ENCODE measurements around the gene NXPH3. TPM values are rescaled to one million over a fixed set of nuclear protein-coding genes. Genes with fewer than 3 reads are reported as not detected.
A peak's percentile ranks its signal among the peaks of the same experiment; 100 is the strongest.
"Not testable (repeated sequence)": the region's sequence is repeated elsewhere in the genome, so short reads cannot be mapped to it uniquely, and the experiment has no call there.

The NXPH3 gene
- polyA plus RNA-seq, 3 donors from 2014 or later = not detected

DNA sequence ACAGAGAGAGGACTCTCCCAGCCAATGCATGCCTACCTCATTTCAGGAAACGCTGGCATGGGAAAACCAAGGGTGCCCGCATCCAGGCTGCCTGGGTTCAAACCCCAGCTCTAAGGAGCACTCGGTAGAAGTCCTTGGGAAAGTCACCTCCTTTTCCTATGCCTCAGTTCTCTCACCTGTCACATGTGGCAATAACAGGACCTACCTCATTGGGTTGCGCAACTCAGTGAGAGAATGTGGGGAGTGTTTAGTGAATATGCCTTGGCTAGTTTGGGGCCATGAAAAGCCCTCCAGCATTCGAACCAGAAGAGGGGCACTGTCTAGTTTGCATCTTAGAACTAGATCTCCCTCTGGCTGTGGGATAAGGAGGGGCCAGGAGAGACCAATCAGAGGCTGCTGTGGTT, 9.0 kb upstream of the NXPH3 start:
- no peak overlapping the region for H3K27ac Mint-ChIP-seq
- peaks cover 24 to 28% of the 10 kb centered on the region in 2 donors for H3K4me1 Mint-ChIP-seq
- no peaks in the 10 kb centered on the region for H3K36me3 Mint-ChIP-seq
- H3K4me3 Mint-ChIP-seq = no peak overlapping the region
- DNase-seq = no peak
- peaks cover 4 to 10% (median 7%) of the 10 kb centered on the region in 3 donors for H3K27me3 Mint-ChIP-seq (ENCODE audit: low read depth in 3 of 3)
- H3K9me3 Mint-ChIP-seq = no peaks in the 10 kb centered on the region

DNA sequence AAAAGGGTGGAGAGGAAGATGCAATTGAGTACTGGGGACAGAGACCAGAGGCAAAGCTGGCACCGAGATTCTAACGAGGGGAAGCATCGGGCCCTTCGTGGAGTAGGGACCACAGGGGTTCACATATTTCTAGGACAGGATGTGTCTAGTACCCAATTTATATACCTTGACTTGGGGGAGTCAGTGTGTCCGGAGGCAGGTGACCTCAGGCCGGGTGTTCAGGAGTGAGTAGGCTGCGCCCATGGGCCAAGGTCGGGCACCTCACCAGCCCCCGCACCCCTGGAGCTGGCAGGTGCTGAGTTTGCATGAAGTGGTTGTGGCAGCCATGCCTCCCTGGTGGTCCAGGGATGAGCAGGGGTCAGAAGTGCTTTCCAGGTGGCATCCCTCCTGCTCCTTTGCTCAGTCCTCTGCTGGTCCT, 8.6 kb upstream of the NXPH3 start:
- H3K4me3 Mint-ChIP-seq = no peak overlapping the region

DNA sequence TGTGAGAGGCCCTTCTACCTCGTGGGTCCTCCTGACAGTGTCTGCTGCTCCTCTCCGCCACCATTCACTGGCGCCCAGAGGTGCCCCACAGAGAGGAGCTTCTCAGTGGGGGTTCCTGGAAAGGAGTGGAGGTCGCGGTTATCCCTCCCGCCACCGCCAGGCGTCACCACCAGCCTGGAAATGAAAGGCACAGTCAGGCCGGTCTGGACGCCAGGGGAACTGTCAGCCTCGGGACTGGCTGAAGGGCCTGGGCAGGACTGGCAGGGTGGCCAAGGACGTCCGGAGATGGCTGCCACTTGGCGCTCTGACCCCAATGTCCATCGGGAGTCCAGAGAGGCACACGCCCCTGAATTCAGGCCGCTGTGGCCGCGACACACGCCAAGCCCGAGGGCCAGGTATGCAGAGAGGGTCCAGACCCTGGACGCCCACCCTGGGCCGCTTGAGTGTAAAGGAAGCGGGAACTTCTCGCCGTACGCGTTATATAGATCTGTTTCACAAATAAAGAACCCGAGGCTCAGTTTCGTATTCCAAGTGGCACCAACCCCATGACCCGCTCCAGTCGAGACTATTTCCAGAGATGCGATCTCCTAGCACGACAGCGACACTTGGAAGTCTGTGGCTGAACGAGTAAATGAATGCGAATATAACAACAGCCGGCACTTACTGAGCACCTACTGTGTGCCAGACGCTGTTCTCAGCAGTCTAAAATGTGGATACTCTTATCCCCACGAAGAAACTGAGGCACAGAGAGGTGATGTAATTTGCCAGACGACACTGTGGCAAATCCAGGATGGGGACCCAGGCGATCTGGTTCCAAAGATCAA, 7.6 kb upstream of the NXPH3 start:
- Mint-ChIP-seq H3K27me3 (ENCODE audit: low read depth in 3 of 3) (peaks cover 6 to 10% (median 9%) of the 10 kb centered on the region in 3 donors), H3K4me3 (peak overlapping the region; percentile 21 to 57 (median 45)), H3K4me1 (peaks cover 26 to 28% of the 10 kb centered on the region in 2 donors), H3K36me3 (no peaks in the 10 kb centered on the region), H3K9me3 (no peaks in the 10 kb centered on the region), H3K27ac (no peak overlapping the region)
- DNase-seq = peak; percentile 78 to 82 (median 80)

More for the DNA sequence above, 8.6 kb upstream of the NXPH3 start:
- Mint-ChIP-seq H3K27me3 (ENCODE audit: low read depth in 3 of 3) (peaks cover 4 to 10% (median 10%) of the 10 kb centered on the region in 3 donors), H3K27ac (no peak overlapping the region), H3K9me3 (no peaks in the 10 kb centered on the region), H3K4me1 (peaks cover 26 to 28% of the 10 kb centered on the region in 2 donors), H3K36me3 (no peaks in the 10 kb centered on the region)
- DNase-seq = no peak

DNA sequence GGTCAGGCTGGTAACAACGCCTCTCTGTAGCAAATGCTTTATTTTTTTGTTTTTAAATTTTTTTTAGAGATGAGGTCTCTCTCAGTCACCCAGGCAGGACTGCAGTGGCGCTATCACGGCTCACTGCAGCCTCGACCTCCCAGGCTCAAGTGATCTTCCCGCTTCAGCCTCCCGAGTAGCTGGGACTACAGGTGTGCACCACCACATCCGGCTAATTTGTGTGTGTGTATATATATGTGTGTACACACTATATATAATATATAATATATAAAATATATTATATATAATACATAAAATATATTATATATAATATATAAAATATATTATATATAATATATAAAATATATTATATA, 7.0 kb upstream of the NXPH3 start:
- not testable (repeated sequence) for H3K27ac Mint-ChIP-seq, H3K9me3 Mint-ChIP-seq, H3K36me3 Mint-ChIP-seq, DNase-seq, H3K4me3 Mint-ChIP-seq
- peaks cover 6 to 16% (median 9%) of the 10 kb centered on the region in 3 donors for H3K27me3 Mint-ChIP-seq (ENCODE audit: low read depth in 3 of 3)
- H3K4me1 Mint-ChIP-seq = peaks cover 26 to 28% of the 10 kb centered on the region in 2 donors

DNA sequence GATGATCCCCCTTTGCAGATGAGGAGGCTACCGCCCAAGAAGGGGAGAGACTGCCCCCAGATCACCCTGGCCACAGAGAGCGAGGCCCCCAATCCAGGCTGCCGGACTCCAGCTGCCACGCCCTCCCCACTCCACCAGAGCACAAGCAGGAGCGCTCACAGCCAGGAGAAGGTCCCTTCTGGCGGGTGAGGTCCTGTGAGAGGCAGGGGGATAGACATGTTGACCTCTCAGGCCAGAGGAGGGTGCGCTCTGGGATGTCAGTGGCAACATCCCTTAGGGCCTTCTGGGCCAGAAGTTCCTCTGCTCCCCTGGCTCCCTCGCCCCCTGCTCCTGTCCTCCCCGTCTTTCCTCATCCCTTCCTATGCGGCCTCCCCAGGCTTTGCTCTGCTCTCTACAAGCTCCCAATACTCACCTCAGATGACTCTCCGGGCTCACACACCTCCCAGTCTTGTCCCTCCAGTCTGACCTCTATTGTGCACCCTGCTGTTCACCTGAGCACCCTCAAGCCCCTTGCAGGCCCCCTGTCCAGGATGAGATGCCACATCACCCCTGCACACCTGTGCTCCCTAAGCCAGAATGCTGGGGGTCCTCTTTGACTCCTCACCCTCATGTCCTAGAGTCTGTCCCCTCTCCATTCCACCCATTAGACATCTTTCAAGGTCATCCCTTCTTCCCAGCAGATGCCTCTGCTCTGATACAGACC, 5.0 kb upstream of the NXPH3 start:
- Mint-ChIP-seq H3K9me3 (no peaks in the 10 kb centered on the region), H3K27ac (peak overlapping the region in 2 of 6 donors; percentile 1 to 2), H3K4me3 (peak overlapping the region; percentile 6 to 93 (median 71)), H3K4me1 (peaks cover 26 to 30% of the 10 kb centered on the region in 2 donors), H3K27me3 (ENCODE audit: low read depth in 3 of 3) (peaks cover 11 to 23% (median 15%) of the 10 kb centered on the region in 3 donors), H3K36me3 (no peaks in the 10 kb centered on the region)
- no peak for DNase-seq

DNA sequence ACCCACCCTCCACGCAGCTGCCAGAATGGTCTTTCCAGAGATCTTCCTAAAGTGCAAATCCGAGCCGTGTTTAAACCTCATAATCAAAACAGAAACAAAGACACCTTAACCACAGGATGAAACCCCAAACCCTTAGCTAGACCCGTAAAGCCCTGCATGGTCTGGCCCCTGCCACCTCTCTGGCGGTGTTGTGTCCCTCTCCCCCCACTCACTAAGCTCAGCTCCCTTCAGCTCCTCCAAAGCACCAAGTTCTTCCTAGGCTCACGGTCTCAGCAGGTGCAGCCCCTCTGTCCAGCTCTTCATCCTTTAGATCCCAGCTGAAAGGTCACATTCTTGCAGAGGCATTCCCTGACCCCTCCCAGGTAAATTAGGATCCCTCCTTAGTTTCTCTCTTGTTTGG, 4.4 kb upstream of the NXPH3 start:
- Mint-ChIP-seq H3K4me1 (peaks cover 26 to 30% of the 10 kb centered on the region in 2 donors), H3K9me3 (no peaks in the 10 kb centered on the region), H3K27ac (peak overlapping the region in 2 of 6 donors; percentile 1 to 2), H3K27me3 (ENCODE audit: low read depth in 3 of 3) (peaks cover 11 to 18% (median 15%) of the 10 kb centered on the region in 3 donors), H3K36me3 (no peaks in the 10 kb centered on the region), H3K4me3 (peak overlapping the region in 4 of 5 donors; percentile 6 to 89 (median 70))
- DNase-seq = peak in 1 of 3 donors; percentile 19

DNA sequence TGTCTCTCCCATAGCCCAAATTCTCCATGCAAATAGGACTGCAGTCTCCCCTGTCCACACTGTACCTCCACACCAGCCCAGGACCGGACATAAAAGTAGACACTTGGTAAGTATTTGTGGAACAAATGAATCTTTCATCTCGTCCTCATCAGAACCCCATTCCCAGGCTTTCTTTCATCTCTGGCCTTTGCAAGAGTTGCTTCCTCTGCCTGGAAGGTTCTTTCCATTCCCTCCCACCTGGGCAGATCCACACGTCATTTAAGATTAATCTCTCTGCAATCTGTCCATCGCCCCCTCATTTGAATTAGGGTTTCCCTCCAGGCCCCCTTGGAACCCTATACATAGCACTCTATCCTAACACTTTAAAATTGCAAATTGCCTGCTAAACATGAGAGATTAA, 3.9 kb upstream of the NXPH3 start:
- Mint-ChIP-seq H3K36me3 (no peaks in the 10 kb centered on the region), H3K27me3 (ENCODE audit: low read depth in 3 of 3) (peaks cover 11 to 17% (median 15%) of the 10 kb centered on the region in 3 donors), H3K4me3 (peak overlapping the region in 1 of 5 donors; percentile 22)

DNA sequence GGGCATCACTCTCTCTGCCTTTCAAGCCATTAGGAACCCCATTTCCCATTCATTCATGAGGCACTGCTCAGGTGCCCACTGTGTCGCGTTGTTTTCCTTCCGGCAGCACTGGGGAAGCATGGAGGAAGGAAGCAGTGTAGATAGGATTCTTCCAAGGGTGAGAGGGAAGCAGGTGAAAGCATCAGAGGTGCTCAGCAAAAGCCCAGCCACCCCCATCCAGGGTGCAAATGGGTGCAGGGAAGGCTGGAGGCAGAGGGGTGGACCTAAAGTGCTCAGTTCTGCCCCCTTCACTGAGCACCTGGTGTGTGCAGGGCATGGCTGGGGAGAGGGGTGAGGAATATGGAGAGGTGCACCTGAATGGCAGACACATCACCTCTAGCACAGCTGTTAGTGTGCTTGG, 3.4 kb upstream of the NXPH3 start:
- no peak for DNase-seq
- Mint-ChIP-seq H3K4me1 (peaks cover 26 to 33% of the 10 kb centered on the region in 2 donors), H3K4me3 (peak overlapping the region in 1 of 5 donors; percentile 22), H3K36me3 (no peaks in the 10 kb centered on the region), H3K9me3 (no peaks in the 10 kb centered on the region), H3K27ac (no peak overlapping the region), H3K27me3 (ENCODE audit: low read depth in 3 of 3) (peaks cover 14 to 17% (median 15%) of the 10 kb centered on the region in 3 donors)

More for the DNA sequence above, 3.9 kb upstream of the NXPH3 start:
- Mint-ChIP-seq H3K27ac (no peak overlapping the region), H3K9me3 (no peaks in the 10 kb centered on the region), H3K4me1 (peaks cover 26 to 30% of the 10 kb centered on the region in 2 donors)
- no peak for DNase-seq

DNA sequence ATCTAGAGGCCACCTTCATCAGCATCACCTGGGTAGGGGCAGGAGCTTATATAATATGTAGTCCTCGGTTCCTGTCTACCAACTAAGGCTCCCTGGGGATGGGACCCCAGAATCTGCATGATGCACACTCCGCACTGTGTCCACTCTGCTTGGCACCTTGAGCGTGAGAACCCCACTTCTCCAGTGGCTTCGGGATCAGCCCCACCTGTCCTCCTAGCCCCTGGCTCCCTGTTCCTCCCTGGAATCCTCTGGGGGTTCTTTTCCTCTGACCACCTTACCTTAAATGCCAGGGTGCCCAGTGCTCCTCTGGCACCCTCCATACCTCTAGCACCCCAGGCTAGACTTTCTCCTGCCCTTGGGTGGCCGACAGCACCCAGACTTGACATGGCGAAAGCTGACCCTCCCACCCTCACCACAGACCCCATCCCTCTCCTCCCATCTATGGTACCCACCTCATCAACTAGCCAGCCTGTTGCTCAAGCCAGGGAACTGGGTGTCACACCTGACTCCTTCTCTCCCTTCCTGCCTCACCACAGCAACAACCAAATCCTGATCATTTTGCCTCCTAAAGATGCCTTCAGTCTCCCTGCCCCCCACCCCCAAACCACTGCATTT, 2.8 kb upstream of the NXPH3 start:
- no peak overlapping the region for H3K4me3 Mint-ChIP-seq
- no peaks in the 10 kb centered on the region for H3K9me3 Mint-ChIP-seq

DNA sequence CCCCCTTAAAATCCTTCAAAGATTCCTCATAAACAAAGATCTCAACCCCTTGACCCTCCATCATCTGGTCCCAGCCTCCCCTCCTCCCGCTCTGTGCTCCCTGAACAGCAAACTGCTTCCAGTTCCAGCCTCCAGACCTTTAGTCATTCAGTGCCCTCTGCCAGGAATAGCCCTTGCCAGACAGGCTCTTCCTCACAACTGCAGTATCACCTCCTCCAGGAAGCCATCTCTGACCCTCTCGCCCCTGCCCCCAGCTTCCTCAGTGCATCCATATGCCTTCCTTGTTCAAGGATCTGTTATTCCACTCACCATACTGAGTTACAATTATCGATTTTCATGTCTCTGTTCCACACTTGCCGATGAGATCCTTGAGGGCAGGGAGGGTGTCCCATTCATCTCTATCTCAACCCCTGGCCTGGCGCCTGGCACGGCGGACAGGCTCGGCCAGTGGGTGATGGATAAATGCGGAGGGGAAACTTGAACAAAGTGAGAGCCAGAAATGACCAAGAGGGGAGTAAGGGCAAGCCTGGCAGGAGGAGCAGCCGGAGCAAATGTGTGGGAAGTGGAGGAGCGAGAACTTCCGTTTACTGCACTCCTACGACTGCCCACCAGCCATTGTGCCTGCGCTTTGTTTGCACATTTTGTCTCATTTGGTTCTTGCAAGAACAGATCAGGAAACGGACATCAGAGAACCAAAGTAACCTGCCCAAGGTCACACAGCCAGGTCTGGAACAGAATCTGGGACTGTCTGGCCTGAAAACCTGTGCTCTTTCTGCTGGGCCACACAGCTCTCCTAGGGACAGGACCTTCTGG, 2.0 kb upstream of the NXPH3 start:
- DNase-seq = no peak
- H3K9me3 Mint-ChIP-seq = no peaks in the 10 kb centered on the region
- no peak overlapping the region for H3K4me3 Mint-ChIP-seq
- no peaks in the 10 kb centered on the region for H3K36me3 Mint-ChIP-seq
- no peak overlapping the region for H3K27ac Mint-ChIP-seq
- H3K4me1 Mint-ChIP-seq = peaks cover 19 to 25% of the 10 kb centered on the region in 2 donors
- peaks cover 18 to 22% (median 21%) of the 10 kb centered on the region in 3 donors for H3K27me3 Mint-ChIP-seq (ENCODE audit: low read depth in 3 of 3)

More for the DNA sequence above, 2.8 kb upstream of the NXPH3 start:
- DNase-seq = no peak
- Mint-ChIP-seq H3K36me3 (no peaks in the 10 kb centered on the region), H3K4me1 (peaks cover 26 to 31% of the 10 kb centered on the region in 2 donors), H3K27ac (no peak overlapping the region), H3K27me3 (ENCODE audit: low read depth in 3 of 3) (peaks cover 18 to 22% (median 21%) of the 10 kb centered on the region in 3 donors)

DNA sequence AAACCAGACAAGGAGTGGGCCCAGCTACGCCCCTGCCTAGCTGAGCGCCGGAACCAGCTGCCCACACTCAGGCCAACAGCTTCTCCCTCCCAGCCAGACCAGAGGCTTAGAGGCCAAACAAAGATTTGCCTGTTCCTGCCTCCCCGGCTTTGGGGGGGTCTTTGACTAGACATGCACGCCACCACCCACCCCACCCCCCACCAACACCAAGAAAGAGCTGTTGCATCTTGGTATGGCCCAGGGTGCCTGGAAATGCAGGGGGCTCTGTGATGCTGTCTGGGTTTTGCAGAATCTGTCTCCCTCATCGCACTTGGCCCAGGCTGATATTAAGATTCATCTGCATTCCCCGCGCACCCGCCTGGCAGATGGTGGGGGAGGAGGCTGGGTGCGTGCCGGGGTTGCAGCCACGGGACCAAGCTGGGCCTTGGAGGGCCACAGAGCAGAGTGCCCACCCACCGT, 1.3 kb upstream of the NXPH3 start:
- Mint-ChIP-seq H3K4me3 (peak overlapping the region in 1 of 5 donors; percentile 27), H3K27ac (no peak overlapping the region), H3K27me3 (ENCODE audit: low read depth in 3 of 3) (peaks cover 18 to 22% (median 21%) of the 10 kb centered on the region in 3 donors)

DNA sequence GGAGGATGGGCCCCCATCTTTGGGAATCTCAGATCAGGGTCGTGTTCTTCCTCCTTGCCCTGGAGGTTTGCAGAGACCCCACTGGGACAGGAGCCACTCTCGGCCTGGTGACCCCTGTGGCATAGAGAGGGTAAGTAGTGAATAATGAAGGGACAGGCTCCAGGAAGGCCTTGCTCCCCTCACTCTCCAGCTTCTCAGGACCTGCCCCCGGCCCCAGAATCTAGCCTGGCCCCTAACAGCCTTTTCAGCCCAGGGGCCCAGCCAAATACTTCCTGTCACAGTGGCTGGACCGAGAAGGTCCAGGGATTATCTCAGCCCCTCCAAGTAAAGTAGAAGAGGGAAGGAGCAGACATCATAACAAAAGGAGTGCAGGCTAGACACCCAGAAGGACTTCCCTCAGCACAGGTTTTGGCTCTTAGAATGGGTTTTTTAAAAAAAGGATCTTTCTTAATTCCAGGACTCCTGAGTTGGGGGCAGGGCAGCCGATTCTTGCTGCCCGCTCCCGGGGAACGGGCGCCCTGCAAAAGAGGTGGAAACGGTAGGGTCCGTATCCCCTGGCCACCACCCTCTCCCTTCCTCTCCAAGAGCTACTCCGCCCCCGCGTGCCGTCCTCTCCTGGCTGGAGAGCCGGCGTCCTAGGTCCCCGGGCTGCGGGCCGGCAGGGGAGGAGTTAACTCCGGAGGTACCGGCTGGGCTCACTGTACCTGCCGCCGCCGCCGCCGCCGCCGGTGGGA, 559 bp upstream of the NXPH3 start:
- peaks cover 15 to 21% of the 10 kb centered on the region in 2 donors for H3K4me1 Mint-ChIP-seq
- peaks cover 16 to 22% (median 19%) of the 10 kb centered on the region in 3 donors for H3K27me3 Mint-ChIP-seq (ENCODE audit: low read depth in 3 of 3)
- peak overlapping the region in 3 of 5 donors; percentile 29 to 41 (median 33) for H3K4me3 Mint-ChIP-seq
- no peak overlapping the region for H3K27ac Mint-ChIP-seq
- no peak for DNase-seq
- H3K36me3 Mint-ChIP-seq = no peaks in the 10 kb centered on the region
- H3K9me3 Mint-ChIP-seq = no peaks in the 10 kb centered on the region

More for the DNA sequence above, 1.3 kb upstream of the NXPH3 start:
- no peaks in the 10 kb centered on the region for H3K9me3 Mint-ChIP-seq
- no peaks in the 10 kb centered on the region for H3K36me3 Mint-ChIP-seq
- no peak for DNase-seq
- peaks cover 19 to 25% of the 10 kb centered on the region in 2 donors for H3K4me1 Mint-ChIP-seq

Measured in immature natural killer cell (primary cell).